ENCODE data around the gene THADA.

- no peak for TF ChIP-seq CTCF (IDR thresholded peaks at IDR 0.05; ENCODE audit: poor library complexity)
- no peak for TF ChIP-seq EZH2 (IDR thresholded peaks at IDR 0.05; ENCODE audit: borderline replicate concordance)
- no peak for TF ChIP-seq EZH2phosphoT487 (IDR thresholded peaks at IDR 0.05; ENCODE audit: low read depth, severe bottlenecking, unreplicated experiment)
Observed at GRCh38 chr2:43305012-43305411, 290.8 kb downstream of the THADA start.

Measured in hepatocyte (in vitro differentiated cells).